GM18502 (cell line): ENCODE results near the gene STX12.
"Not testable (repeated sequence)": the region's sequence is repeated elsewhere in the genome, so short reads cannot be mapped to it uniquely, and the experiment has no call there.

ENCODE experiments used
- ATAC-seq: cut with Tn5 transposase; IDR thresholded peaks from one replicate; pipeline ENCODE4 v1.9.1; 2021; ENCODE audit warnings: mild to moderate bottlenecking; ENCODE audit not compliant: unreplicated experiment, poor library complexity

STX12 gene

GRCh38 chr1:27774654-27775053 is 1.6 kb downstream of the STX12 start:
- ATAC-seq: no peak

GRCh38 chr1:27775336-27775735 is 2.3 kb downstream of the STX12 start:
- ATAC-seq: not testable (repeated sequence)

GRCh38 chr1:27776276-27776675 is 3.3 kb downstream of the STX12 start:
- not testable (repeated sequence) for ATAC-seq

- no peak for ATAC-seq
Observed at GRCh38 chr1:27778056-27778455, 5.0 kb downstream of the STX12 start.

- no peak for ATAC-seq
Observed at GRCh38 chr1:27779122-27779521, 6.1 kb downstream of the STX12 start.

GRCh38 chr1:27782950-27783349 is 9.9 kb downstream of the STX12 start:
- ATAC-seq: no peak

GRCh38 chr1:27784700-27785099 is 11.7 kb downstream of the STX12 start:
- no peak for ATAC-seq

GRCh38 chr1:27785781-27786455 is 12.9 kb downstream of the STX12 start:
- ATAC-seq: no peak

GRCh38 chr1:27787895-27788294 is 14.9 kb downstream of the STX12 start:
- ATAC-seq: no peak

- no peak for ATAC-seq
Observed at GRCh38 chr1:27789540-27790041, 16.6 kb downstream of the STX12 start.

- not testable (repeated sequence) for ATAC-seq
Observed at GRCh38 chr1:27790270-27790669, 17.3 kb downstream of the STX12 start.

GRCh38 chr1:27795601-27796000 is 22.6 kb downstream of the STX12 start:
- no peak for ATAC-seq

- no peak for ATAC-seq
Observed at GRCh38 chr1:27804791-27805190, 31.8 kb downstream of the STX12 start.

GRCh38 chr1:27806758-27807157 is 33.7 kb downstream of the STX12 start:
- ATAC-seq: no peak

GRCh38 chr1:27807385-27807784 is 34.4 kb downstream of the STX12 start:
- ATAC-seq: no peak

GRCh38 chr1:27808131-27808530 is 35.1 kb downstream of the STX12 start:
- ATAC-seq: not testable (repeated sequence)

GRCh38 chr1:27809883-27810282 is 36.9 kb downstream of the STX12 start:
- no peak for ATAC-seq

GRCh38 chr1:27811741-27812500 is 38.9 kb downstream of the STX12 start:
- no peak for ATAC-seq

GRCh38 chr1:27816921-27817630 is 44.1 kb downstream of the STX12 start:
- no peak for ATAC-seq

- ATAC-seq: no peak
Observed at GRCh38 chr1:27821761-27822315, 48.8 kb downstream of the STX12 start.

GRCh38 chr1:27823784-27824183 is 50.8 kb downstream of the STX12 start:
- no peak for ATAC-seq
